ENCODE results near the gene PMM1. TPM values are rescaled to one million over a fixed set of nuclear protein-coding genes. Genes with fewer than 3 reads are reported as not detected.
"Not testable (repeated sequence)": the region's sequence is repeated elsewhere in the genome, so short reads cannot be mapped to it uniquely, and the experiment has no call there.

The PMM1 gene
- 46.0 and 51.3 TPM in 2 replicates for total RNA-seq
- long read RNA-seq, transcript PMM1-208 (7 exons, 1,405 nt): minor isoform, 17 of 83 reads
- long read RNA-seq, transcript PMM1-201 (8 exons, 1,298 nt): major isoform, 46 of 83 reads
- long read RNA-seq, partial matches to known transcripts: 2 of 83 reads
- long read RNA-seq, other reads (novel, unspliced or antisense): 18 of 83 reads

- Mint-ChIP-seq H3K4me1 (ENCODE audit: low read depth) (peaks cover 19% of the 10 kb centered on the region), H3K9me3 (ENCODE audit: low read depth) (no peaks in the 10 kb centered on the region), H3K36me3 (ENCODE audit: insufficient read depth) (peaks cover 4% of the 10 kb centered on the region), H3K4me3 (ENCODE audit: low read depth) (peak within 1 kb of the TSS; percentile 94), H3K27ac (peak within 1 kb of the TSS; percentile 96), H3K27me3 (no peaks in the 10 kb centered on the region)
- TF ChIP-seq CTCF (IDR thresholded peaks at IDR 0.05; ENCODE audit: unreplicated experiment): no peak
- DNase-seq (ENCODE audit: low spot score, unreplicated experiment): peak; percentile 100
Measured at GRCh38 chr22:41589391-41590241, at the start of gene PMM1. TSS of gene PMM1 (minus strand) at chr22:41589840. CDS start at chr22:41589805, 35 bp downstream.

DNA sequence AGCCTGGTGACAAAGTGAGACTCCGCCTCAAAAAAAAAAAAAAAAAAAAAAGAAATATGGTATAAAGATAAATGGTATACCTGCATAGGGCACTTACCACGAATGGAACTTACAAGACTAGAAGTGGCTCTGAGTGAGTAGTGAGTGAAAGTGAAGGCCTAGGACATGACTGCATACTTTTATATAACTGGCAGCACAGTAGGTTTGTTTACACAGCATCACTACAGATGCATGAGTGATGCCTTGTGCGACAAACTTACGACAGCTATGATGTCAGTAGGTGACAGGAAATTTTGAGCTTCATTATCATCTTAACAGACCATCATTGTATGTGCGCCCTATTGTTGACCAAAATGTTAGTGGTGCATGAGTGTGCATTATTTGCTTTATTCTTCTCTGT, 49.1 kb upstream of the PMM1 start:
- Mint-ChIP-seq H3K27me3 (no peaks in the 10 kb centered on the region), H3K9me3 (ENCODE audit: low read depth) (no peaks in the 10 kb centered on the region), H3K27ac (no peak overlapping the region), H3K4me1 (ENCODE audit: low read depth) (no peaks in the 10 kb centered on the region), H3K36me3 (ENCODE audit: insufficient read depth) (peaks cover 34% of the 10 kb centered on the region), H3K4me3 (ENCODE audit: low read depth) (no peak overlapping the region)
- TF ChIP-seq CTCF (IDR thresholded peaks at IDR 0.05; ENCODE audit: unreplicated experiment): no peak
- no peak for DNase-seq (ENCODE audit: low spot score, unreplicated experiment)

GRCh38 chr22:41638124-41638523, 48.5 kb upstream of the PMM1 start:
- Mint-ChIP-seq H3K27me3 (no peaks in the 10 kb centered on the region), H3K36me3 (ENCODE audit: insufficient read depth) (peaks cover 36% of the 10 kb centered on the region), H3K27ac (no peak overlapping the region), H3K4me3 (ENCODE audit: low read depth) (no peak overlapping the region), H3K9me3 (ENCODE audit: low read depth) (no peaks in the 10 kb centered on the region), H3K4me1 (ENCODE audit: low read depth) (no peaks in the 10 kb centered on the region)
- no peak for TF ChIP-seq CTCF (IDR thresholded peaks at IDR 0.05; ENCODE audit: unreplicated experiment)
- no peak for DNase-seq (ENCODE audit: low spot score, unreplicated experiment)

DNA sequence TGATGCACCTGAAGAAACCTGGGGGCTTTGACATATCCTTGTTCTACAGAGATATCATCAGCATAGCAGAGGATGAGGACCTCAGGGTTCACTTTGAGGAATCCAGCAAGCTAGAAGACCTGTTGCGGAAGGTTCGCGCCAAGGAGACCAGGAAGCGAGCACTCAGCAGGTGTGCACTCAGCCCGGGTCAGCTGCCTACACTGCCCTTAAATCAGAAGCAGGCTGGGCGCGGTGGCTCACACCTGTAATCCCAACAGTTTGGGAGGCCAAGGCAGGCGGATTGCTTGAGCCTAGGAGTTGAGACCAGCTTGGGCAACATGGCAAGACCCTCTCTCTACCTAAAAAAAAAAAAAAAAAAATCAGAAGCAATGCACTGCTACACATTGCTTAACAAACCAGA, 48.0 kb upstream of the PMM1 start:
- H3K4me1 Mint-ChIP-seq (ENCODE audit: low read depth); DNase-seq (ENCODE audit: low spot score, unreplicated experiment); H3K9me3 Mint-ChIP-seq (ENCODE audit: low read depth); H3K27me3 Mint-ChIP-seq; H3K4me3 Mint-ChIP-seq (ENCODE audit: low read depth); H3K27ac Mint-ChIP-seq: not testable (repeated sequence)
- H3K36me3 Mint-ChIP-seq (ENCODE audit: insufficient read depth): peaks cover 32% of the 10 kb centered on the region

DNA sequence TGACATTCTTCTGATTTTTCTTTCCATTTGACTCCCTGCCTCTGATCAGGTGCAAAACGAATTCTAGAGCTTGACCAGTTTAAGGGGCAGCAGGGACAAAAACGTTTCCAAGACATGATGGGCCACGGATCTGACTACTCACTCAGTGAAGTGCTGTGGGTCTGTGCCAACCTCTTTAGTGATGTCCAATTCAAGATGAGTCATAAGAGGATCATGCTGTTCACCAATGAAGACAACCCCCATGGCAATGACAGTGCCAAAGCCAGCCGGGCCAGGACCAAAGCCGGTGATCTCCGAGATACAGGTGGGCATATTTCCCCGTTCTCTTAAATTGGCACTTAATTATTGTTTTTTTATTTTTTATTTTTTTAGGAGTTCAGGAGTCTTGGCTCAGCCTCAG, 46.8 kb upstream of the PMM1 start:
- no peak for TF ChIP-seq CTCF (IDR thresholded peaks at IDR 0.05; ENCODE audit: unreplicated experiment)
- Mint-ChIP-seq H3K9me3 (ENCODE audit: low read depth) (no peaks in the 10 kb centered on the region), H3K36me3 (ENCODE audit: insufficient read depth) (peaks cover 30% of the 10 kb centered on the region), H3K4me3 (ENCODE audit: low read depth) (no peak overlapping the region), H3K4me1 (ENCODE audit: low read depth) (no peaks in the 10 kb centered on the region), H3K27me3 (no peaks in the 10 kb centered on the region), H3K27ac (no peak overlapping the region)
- DNase-seq (ENCODE audit: low spot score, unreplicated experiment): no peak

GRCh38 chr22:41634610-41635009, 45.0 kb upstream of the PMM1 start:
- not testable (repeated sequence) for H3K27ac Mint-ChIP-seq; DNase-seq (ENCODE audit: low spot score, unreplicated experiment); H3K4me3 Mint-ChIP-seq (ENCODE audit: low read depth); H3K27me3 Mint-ChIP-seq; H3K4me1 Mint-ChIP-seq (ENCODE audit: low read depth); H3K9me3 Mint-ChIP-seq (ENCODE audit: low read depth)
- peaks cover 31% of the 10 kb centered on the region for H3K36me3 Mint-ChIP-seq (ENCODE audit: insufficient read depth)

- not testable (repeated sequence) for DNase-seq (ENCODE audit: low spot score, unreplicated experiment)
- H3K36me3 Mint-ChIP-seq (ENCODE audit: insufficient read depth): peaks cover 52% of the 10 kb centered on the region
Measured at GRCh38 chr22:41631615-41632014, 42.0 kb upstream of the PMM1 start.

DNA sequence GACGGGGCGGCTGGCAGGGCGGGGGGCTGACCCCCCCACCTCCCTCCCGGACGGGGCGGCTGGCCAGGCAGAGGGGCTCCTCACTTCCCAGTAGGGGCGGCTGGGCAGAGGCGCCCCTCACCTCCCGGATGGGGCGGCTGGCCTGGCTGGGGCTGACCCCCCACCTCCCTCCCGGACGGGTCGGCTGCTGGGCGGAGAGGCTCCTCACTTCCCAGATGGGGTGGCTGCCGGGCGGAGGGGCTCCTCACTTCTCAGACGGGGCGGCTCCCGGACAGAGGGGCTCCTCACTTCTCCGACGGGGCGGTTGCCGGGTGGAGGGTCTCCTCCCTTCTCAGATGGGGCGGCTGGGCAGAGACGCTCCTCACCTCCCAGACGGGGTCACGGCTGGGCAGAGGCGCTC, 41.5 kb upstream of the PMM1 start:
- H3K4me3 Mint-ChIP-seq (ENCODE audit: low read depth); H3K27ac Mint-ChIP-seq; H3K27me3 Mint-ChIP-seq; H3K4me1 Mint-ChIP-seq (ENCODE audit: low read depth); DNase-seq (ENCODE audit: low spot score, unreplicated experiment); H3K9me3 Mint-ChIP-seq (ENCODE audit: low read depth): not testable (repeated sequence)
- peaks cover 50% of the 10 kb centered on the region for H3K36me3 Mint-ChIP-seq (ENCODE audit: insufficient read depth)

More at GRCh38 chr22:41631615-41632014, 42.0 kb upstream of the PMM1 start:
- H3K27me3 Mint-ChIP-seq; H3K4me3 Mint-ChIP-seq (ENCODE audit: low read depth); H3K27ac Mint-ChIP-seq; H3K9me3 Mint-ChIP-seq (ENCODE audit: low read depth); H3K4me1 Mint-ChIP-seq (ENCODE audit: low read depth): not testable (repeated sequence)
